Nephron (organoid): ENCODE data around the gene MAN2A1.

ENCODE experiments used
- H3K27ac Mint-ChIP-seq, 3 experiments: 2 replicates each; pipeline ENCODE4 v1.8.0; 2020; ENCODE audit warnings: mixed read lengths in 3 of 3, mild to moderate bottlenecking in 2 of 3, moderate library complexity in 1 of 3
- H3K27me3 Mint-ChIP-seq: 2 replicates; pipeline ENCODE4 v1.8.0; 2021; ENCODE audit warnings: low read depth, mild to moderate bottlenecking, moderate library complexity, mixed read lengths
- H3K36me3 Mint-ChIP-seq: 2 replicates; pipeline ENCODE4 v1.8.0; 2020; ENCODE audit warnings: low read depth, mixed read lengths
- H3K4me1 Mint-ChIP-seq: 2 replicates; pipeline ENCODE4 v1.8.0; 2020; ENCODE audit warnings: mixed read lengths
- H3K4me3 Mint-ChIP-seq, 3 experiments: 2 replicates each; pipeline ENCODE4 v1.8.0; 2020; ENCODE audit warnings: mild to moderate bottlenecking in 3 of 3, mixed read lengths in 3 of 3, moderate library complexity in 2 of 3
- H3K9me3 Mint-ChIP-seq: 2 replicates; pipeline ENCODE4 v1.8.0; 2020; ENCODE audit warnings: mixed read lengths
- TF ChIP-seq, protein P1 (sequence below), 3 experiments: fragments of 200-600 bp; sonication (generic); IDR thresholded peaks; one replicate each; pipeline ENCODE4 v1.5.0; 2021; ENCODE audit warnings: antibody characterized with exemption in 3 of 3; ENCODE audit not compliant: unreplicated experiment in 3 of 3

Gene MAN2A1

DNA sequence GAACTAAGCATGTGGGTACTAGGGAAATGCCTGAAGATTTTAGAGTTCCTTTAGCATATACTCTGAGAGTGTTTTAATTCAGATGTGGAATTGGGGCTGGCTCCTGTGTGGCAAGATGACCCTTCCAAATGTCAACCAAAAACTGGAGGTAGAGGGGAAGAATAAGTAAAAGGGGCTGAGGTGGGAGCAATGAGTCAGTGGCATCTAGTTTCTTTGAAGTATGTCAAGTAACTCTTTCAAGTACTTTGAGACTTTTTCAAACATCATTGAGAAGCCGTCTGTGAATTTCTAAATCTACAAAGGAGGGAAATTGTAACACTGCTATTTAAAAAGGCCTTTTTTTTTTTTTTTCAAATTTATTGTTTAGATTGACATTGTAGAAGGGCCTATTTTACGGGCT lies 184.4 kb downstream of the MAN2A1 start:
- Mint-ChIP-seq H3K4me1 (peaks cover 4% of the 10 kb centered on the region), H3K36me3 (peaks cover 4% of the 10 kb centered on the region), H3K9me3 (no peaks in the 10 kb centered on the region), H3K27ac (no peak overlapping the region), H3K4me3 (no peak overlapping the region), H3K27me3 (no peaks in the 10 kb centered on the region)
- TF ChIP-seq, protein P1, sequence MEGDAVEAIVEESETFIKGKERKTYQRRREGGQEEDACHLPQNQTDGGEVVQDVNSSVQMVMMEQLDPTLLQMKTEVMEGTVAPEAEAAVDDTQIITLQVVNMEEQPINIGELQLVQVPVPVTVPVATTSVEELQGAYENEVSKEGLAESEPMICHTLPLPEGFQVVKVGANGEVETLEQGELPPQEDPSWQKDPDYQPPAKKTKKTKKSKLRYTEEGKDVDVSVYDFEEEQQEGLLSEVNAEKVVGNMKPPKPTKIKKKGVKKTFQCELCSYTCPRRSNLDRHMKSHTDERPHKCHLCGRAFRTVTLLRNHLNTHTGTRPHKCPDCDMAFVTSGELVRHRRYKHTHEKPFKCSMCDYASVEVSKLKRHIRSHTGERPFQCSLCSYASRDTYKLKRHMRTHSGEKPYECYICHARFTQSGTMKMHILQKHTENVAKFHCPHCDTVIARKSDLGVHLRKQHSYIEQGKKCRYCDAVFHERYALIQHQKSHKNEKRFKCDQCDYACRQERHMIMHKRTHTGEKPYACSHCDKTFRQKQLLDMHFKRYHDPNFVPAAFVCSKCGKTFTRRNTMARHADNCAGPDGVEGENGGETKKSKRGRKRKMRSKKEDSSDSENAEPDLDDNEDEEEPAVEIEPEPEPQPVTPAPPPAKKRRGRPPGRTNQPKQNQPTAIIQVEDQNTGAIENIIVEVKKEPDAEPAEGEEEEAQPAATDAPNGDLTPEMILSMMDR (IDR thresholded peaks at IDR 0.05; ENCODE audit: unreplicated experiment in 3 of 3): no peak

DNA sequence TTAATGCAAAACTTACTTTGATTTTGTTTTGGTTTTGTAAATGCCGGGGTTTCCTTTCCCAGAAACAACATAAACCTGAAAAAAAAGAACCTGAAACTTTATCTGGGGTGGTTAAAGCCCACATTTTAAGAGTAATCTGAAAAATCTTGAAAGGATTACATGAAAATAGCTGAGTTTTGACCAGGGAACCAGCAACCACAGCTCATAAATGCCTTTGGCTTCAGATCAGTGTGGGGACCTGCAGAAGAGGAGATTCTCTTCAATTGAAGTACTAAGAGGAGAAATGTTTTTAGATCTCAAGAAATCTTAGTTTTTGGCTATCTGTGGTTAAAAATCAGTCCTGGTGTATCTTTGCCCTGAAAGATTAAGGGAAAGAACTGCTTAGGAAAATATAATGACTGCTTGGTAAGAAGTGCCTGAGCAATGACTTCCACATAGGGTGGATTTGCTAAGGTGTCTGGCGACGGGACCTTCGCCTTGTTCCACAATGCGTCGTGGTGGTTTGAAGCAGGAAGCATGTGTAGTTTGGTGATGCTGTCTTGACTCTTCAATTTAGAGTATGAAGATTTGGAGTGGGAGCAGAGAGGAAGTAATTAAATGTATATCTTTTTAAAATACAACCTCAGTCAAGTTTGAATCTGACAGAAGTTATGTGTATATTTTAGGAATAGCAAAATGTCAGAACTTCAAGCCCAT lies 186.5 kb downstream of the MAN2A1 start:
- Mint-ChIP-seq H3K4me1 (peaks cover 3% of the 10 kb centered on the region), H3K4me3 (no peak overlapping the region), H3K9me3 (no peaks in the 10 kb centered on the region), H3K27me3 (no peaks in the 10 kb centered on the region), H3K27ac (no peak overlapping the region), H3K36me3 (no peaks in the 10 kb centered on the region)
- TF ChIP-seq, protein P1 (IDR thresholded peaks at IDR 0.05; ENCODE audit: unreplicated experiment in 3 of 3): no peak

DNA sequence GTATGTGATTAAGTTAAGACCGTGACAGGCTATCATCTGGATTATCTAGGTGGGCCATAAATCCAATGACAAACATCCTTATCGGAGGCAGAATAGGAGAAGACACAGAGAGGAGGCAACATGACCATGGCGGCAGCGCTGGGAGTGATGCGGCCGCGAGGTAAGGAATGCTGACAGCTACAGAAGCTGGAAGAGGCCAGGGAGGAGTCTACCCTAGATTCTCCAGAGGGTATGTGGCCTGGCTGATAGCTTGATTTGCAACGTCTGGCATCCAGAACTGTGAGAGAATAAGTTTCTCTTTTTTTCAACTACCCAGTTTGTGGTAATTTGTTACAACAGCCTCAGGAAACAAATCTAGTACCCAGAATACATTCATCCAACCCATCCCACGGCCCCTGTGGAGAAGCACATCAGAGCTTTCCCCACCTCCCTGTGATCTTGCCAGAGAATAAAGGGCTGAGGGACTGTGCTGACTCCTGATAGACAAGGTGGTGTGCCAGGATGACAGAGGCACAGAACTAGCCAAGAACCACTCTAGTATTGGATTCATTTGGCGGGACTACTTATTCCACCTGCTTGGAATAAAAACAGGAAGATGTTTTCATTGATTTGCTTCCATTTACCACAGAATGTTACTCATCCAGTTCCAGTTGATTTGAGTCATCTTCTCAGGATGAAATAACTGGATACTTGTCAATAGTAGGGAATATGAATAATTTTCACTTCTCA lies 187.4 kb downstream of the MAN2A1 start:
- TF ChIP-seq, protein P1 (IDR thresholded peaks at IDR 0.05; ENCODE audit: unreplicated experiment in 3 of 3): no peak

DNA sequence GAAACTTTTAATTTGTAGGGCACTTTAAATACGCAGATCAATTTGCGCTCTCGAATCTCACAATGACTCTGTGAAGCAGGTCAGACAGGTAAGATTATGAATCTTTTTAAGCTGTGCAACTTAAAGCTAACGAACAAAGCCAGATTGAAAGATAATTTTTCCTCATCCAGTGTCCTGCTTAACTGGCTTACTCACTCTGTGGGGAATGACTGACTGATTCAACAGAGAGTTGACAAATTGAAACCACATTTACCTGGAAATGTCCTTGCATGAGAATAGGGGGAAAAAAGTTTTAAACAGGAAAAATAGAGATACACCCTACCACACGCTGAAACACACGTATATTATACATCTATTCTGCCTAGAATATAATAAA lies 187.9 kb downstream of the MAN2A1 start:
- H3K36me3 Mint-ChIP-seq: no peaks in the 10 kb centered on the region
- H3K4me1 Mint-ChIP-seq: peaks cover 7% of the 10 kb centered on the region
- H3K27ac Mint-ChIP-seq: no peak overlapping the region
- no peak overlapping the region for H3K4me3 Mint-ChIP-seq
- no peaks in the 10 kb centered on the region for H3K9me3 Mint-ChIP-seq
- TF ChIP-seq, protein P1 (IDR thresholded peaks at IDR 0.05; ENCODE audit: unreplicated experiment in 3 of 3): no peak
- no peaks in the 10 kb centered on the region for H3K27me3 Mint-ChIP-seq

More for the DNA sequence above, 187.4 kb downstream of the MAN2A1 start:
- Mint-ChIP-seq H3K36me3 (no peaks in the 10 kb centered on the region), H3K4me3 (no peak overlapping the region), H3K4me1 (peaks cover 7% of the 10 kb centered on the region), H3K27ac (no peak overlapping the region), H3K27me3 (no peaks in the 10 kb centered on the region), H3K9me3 (no peaks in the 10 kb centered on the region)

DNA sequence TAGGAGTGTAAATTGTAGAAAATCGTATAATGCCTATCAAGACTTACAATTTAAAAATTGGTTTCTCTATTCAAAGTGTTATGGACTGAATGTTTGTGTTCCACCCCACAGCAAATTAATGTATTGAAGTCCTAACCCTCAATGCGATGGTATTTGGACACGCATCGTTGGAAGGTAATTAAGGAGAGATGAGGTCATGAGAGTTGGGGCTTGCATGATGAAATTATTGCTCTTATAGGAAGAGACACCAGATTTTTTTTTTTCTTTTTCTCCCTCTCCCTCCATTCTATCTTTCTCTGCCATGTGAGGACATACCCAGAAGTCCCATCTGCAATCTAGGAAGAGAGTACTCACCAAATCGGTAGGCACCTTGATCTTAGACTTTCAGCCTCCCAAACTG lies 189.2 kb downstream of the MAN2A1 start:
- H3K27me3 Mint-ChIP-seq: no peaks in the 10 kb centered on the region
- no peak overlapping the region for H3K4me3 Mint-ChIP-seq
- H3K27ac Mint-ChIP-seq: no peak overlapping the region
- no peaks in the 10 kb centered on the region for H3K36me3 Mint-ChIP-seq
- TF ChIP-seq, protein P1 (IDR thresholded peaks at IDR 0.05; ENCODE audit: unreplicated experiment in 3 of 3): no peak
- H3K9me3 Mint-ChIP-seq: no peaks in the 10 kb centered on the region
- H3K4me1 Mint-ChIP-seq: peaks cover 7% of the 10 kb centered on the region
